NCI-H82 treated with DMSO at 0.1 percent for 48 hours (cell line): ENCODE results near the gene ETS2.

Experiments
- DNase-seq: peaks from one replicate; lab custom pipeline; 2025; ENCODE audit not compliant: unreplicated experiment; lab: John Stamatoyannopoulos, UW

ETS2 gene

DNA sequence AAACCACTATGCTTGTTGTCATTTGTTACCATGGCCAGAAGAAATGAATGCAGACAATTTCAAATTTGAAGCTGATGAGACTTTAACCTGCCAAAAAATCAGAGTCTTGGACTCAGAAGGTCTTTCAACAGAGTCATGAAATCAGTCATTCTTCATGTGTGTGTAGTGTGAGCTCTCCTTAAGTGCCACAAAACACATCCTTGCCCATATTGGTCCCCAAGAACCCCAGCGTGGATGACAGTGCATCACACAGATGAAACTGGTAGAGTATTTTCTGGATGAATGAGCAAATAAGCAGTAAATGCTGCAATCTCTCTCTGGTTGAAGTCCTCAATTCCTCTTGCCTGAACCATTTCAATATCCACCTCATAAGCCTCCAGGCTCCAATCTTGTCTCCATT lies 28.7 kb upstream of the ETS2 start:
- DNase-seq, result no peak

DNA sequence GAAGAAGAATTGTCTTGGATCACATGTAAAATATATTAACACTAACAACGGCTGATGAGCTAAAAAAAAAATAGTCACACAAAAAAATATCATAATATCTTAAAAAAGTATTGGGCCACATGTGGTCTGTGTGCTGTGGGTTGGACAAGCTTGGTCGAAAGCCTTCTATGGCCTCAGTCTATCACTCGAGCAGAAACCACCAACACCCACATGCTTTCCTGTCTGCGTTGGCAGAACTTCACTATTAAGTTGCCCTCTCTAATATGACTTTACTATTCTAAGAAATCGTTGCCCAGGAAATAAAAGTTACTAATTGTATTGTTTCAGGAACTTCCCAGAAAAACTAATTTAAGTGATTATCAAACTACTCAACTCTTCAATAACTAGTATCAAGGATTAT lies 28.2 kb upstream of the ETS2 start:
- DNase-seq, result no peak

DNA sequence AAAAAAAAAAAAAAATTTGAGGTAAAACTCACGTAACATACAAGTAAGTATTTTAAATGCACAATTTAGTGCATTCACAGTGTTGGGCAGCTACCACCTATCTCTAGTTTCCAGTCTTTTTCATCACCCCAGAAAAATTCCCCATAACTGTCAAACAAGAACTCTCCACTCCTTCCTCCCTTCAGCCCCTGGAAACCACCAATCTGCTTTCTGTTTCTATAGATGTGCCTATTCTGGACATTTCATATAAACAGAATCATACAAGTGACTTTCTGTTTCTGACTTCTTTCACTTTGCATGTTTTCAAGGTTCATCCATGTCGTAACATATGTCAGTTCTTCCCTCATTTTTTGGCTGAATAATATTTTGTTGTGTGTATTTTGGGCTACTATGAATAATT lies 24.9 kb upstream of the ETS2 start:
- no peak for DNase-seq

DNA sequence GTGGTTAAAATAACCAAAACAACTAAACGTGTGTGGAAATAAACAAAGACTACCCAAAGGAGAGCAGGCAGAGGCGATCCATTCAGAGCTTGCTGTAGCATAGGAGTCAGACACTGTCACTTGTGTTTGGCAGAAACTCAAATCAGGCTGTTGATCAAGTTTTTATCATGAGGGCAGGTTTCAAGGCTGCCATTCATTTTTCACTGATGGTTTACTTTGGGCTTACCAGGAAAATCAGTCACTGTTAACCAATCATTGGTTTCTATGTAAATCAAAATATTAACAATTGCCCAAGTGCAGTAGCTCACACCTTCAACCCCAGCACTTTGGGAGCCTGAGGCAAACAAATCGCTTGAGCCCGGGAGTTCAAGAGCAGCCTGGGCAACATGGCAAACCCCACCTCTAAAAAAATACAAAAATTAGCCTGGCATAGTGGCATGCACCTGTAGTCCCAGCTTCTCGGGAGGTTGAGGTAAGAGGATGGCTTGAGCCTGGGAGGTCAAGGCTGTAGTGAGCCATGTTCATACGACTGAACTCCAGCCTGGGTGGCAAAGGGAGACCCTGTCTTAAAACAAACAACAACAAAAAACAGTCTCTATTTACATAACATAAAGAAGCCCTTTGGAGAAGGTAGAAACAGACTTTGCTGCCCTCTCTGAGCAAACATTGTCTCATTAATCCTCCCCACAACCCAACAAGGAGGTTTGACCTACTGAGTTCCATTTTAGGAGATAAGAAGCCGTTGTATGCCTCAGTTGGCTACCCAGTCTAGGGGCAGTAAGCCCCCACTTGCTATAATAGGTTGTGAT lies 21.1 kb upstream of the ETS2 start:
- no peak for DNase-seq

DNA sequence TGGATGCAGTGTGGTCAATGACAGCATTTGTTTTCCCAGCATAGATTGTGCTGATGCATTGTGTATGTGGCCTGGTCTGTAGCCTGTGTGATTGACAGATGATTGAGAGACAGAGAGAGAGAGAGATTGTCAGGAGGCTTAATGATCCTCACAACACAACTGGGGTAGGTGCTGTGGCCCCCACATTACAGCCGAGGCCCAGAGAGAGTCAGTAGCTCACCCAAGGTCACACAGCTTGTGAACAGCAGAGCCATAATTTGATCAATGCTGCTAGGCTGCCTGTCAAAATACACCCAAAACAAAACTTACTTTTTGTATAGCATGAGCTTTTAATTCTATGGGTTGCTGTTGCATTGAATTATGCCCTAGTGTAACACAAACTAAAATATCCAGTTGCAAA lies 20.2 kb upstream of the ETS2 start:
- DNase-seq, result no peak

DNA sequence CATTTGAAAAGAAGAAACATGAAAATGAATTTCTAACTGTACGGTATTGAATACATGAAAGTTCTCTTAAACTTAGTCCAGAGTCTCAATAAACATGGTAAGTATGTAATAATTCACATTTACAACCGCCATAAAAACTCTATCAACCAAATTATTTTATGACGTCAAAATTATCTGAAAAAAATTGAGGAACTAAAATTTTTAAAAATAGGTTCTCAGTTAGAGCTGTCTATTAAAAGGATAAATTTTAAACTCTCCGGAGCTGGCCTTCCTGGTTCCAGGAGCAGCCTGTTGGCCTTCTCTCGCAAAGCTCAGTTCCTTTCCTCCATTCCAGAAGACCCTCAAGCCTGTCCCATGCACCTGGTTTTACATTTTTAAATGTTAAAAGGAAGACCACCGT lies 18.7 kb upstream of the ETS2 start:
- no peak for DNase-seq

DNA sequence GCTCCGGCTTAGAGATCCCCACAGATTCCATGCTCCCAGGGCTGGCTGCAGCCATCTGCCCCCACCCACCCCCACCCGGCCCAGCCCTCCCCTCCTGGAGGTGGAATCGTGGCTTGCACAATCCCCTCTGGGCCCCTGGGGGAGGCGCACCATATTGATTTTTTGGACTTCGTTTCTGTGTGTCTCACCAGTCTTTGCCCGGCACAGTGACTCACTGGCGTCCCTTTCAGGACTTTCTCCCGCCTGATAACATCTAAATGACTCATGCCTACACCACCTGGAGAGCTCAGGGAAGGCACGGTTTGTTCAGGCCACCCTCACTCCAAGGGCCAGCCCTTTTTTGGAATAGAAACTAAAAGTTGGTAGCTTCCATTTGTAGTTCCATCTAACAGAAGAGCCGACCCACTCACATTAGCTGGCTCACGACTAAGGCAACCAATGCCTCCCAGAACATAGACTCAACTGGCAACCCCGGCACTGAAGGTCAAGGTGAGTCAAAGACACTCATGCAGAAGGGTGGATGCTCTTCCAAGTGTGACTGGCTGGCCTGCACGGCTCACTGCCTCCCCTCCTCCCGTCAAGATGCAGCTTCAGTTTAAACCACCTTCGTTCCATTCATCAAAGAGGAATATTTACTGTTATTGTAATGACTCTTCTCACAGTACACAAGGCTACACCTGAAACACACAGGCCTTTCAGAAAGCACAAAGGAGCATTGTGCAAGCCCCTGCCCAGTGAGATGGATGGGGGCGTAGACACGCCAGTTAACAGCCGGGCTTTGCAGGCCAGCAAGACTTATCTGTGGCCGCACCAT lies 18.1 kb upstream of the ETS2 start:
- no peak for DNase-seq

DNA sequence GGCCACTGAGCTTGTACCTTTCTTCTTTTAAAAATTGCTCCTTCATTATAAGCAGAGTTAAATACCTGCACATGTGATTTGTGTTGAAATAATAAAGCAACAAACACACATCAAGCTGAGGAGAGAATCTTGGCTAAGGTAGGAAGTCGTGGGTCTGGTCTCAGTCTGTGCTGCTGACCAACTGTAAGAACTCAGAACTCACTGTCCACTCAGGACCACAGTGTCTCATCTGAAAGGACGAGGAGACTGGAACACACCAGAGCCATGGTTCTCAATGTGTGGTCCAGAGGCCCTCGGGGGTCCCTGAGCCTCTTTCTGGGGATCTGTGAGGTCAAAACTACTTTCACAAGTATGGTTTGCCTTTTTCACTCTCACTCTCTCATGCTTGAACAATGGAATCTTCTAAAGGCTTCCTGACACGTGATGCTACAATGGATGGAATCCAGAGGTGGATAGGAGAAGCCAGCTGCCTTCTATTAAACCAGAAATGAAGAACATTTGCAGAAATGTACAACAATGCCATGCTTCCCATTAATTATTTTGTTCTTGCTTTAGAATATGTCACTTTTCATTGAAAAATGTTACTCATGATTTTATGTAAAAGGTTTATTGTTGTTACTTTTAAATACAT lies 17.3 kb upstream of the ETS2 start:
- DNase-seq, result no peak

DNA sequence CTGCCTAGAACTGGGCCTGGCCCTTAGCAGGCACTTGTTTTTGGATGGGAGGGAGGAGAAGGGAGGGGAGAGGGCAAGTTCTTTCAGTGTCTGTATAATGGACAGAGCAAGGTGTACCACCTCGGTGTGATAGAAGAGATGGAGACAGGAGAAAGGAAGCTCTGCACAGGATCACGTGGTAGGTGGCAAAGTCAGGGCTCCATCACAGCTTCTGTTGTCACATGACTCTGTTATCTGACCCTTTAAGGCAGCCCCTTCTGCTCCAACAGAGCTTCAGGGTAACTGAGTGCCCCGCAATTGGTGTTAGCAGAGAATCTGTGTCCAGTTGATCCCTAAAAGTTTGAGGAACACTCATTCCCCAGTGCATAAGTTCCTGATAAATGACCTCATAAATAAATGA lies 16.5 kb upstream of the ETS2 start:
- DNase-seq, result no peak

DNA sequence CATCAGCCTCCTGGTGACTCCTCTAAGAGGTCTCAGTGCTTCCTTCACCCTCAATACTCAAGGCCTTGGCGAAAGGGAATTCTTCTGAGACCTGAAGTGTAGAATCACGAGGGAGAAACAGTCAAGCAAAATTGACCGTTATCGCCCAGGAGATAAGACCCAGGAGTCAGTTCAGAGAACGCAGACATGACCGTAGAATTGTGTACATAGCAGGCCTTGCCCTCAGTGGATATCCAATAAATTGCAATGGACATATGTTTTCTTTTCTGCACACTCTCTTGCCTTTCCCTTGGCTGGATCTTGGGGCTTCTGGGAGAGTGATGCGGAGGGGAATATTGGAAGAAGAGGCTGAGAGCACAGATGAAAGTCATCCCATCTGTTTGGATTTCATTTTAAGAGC lies 15.7 kb upstream of the ETS2 start:
- no peak for DNase-seq

DNA sequence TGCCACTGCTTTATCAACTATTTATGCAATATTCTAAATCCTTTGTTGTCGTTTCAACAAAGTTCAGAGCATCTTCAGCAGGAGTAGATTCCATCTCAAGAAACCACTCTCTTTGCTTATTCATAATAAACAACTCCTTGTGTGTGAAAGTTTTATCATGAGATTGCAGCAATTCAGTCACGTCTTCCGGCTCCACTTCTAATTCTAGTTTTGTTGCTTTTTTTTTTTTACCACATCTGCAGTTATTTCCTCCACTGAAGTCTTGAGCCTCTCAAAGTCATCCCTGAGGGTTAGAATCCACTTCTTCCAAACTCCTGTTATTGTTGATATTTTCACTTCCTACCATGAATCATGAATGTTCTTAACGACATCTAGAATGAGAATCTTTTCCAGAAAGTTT lies 14.8 kb upstream of the ETS2 start:
- no peak for DNase-seq

DNA sequence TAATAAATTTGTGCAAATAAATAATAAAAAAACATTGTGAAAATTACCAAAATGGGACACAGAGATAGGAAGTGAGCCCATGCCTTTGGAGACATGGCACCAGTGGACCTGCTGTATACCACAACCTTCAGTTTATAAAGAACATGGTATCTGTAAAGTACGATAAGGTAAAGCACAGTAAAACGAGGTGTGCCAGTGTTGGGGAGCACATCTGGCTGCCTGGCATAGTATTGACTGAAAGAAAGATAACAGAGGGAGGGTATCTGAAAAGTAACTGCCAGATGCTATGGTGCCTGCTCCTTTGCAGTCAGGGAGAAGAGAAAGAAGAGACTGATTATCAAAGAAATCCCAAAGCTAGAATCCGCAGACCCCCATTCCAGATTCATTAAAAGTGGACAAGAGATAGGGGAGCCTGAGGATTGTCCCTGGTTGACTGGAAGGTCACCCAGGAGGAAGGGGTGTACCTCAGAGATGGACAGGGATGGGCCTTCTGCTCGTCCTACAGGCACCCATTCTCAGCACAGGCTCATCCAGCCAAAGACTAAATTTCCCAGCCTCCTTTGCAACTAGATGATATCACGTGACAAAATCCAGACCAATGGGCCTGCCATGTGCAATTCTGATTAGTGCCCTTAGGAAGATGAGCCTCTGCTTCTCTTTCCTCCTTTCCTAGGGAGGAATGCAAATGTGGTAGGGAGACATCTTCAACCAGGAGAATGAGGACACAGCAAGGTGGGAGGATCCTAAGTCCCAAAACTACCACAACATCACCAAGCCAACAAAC lies 12.9 kb upstream of the ETS2 start:
- DNase-seq, result no peak

DNA sequence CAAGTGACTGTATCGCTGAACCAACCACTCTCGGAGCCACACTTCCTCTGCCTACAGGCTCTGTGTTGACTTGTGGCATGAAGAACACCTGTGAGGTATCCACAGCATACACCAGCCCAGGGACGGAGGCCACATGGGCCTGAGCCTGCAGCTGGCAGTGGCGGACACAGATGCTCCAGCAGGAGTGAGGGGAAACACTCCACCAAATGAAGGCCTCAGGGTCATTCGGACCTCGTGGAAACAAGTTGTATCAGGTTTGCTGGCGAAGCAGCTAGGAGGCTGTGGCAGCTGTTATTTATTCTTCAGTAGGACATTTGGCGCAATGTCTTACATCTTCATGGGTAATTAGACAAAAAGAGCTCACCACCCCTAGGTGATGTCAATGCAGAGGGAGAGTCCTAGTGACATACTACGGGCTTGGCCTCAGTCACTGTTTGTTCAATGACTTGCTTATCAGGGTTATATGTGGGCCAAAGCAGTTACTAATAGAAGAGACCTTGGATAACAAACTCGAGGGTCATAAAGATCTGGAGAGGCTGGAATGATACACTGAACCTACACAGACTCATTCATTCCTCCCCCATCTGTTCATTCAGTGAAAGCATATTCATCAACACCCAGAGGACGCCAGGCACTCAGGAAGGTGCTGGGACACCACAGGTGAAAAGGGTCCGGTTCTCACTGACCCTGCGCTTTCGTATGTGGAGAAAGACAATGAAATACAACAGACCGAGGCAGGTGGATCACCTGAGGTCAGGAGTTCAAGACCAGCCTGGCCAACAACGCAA lies 11.6 kb upstream of the ETS2 start:
- DNase-seq, result no peak

DNA sequence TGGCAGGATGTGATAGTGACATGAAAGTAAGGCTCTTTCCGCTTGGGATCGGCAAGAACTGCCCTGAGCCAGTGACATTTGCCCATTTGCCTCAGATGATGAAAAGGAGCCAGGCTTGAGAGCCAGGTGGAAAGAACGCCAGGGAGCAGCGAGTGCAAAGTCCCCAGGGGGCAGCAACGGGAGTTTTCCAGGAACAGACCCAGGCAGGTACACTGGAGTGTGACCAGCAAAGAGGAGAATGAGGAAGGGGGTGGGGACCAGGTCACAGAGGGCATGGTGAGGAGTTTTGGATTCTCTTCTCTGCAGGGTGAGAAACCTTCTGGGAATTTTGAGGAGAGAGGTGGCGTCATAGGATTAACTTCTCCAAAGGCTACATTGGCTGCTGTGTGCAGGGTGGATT lies 10.8 kb upstream of the ETS2 start:
- DNase-seq, result no peak

DNA sequence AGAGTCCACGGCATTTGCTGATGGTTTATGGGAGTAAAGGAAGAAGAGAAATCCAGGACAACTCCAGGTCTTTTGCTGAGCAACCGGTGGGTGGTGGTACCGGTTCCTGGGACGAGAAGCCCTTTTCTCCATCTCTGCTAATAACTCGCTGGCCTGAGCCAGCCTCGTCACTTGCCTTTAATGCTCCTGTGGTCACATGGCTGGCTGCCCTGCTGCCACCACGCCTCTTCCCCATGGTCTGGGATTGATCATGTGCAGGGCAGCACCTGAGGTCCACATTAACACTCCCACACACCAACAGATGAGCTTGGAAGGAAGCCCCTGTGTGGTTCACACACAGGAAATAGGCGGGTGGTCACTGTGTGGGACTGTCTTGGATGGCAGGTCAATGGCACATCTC lies 10.3 kb upstream of the ETS2 start:
- DNase-seq, result no peak

DNA sequence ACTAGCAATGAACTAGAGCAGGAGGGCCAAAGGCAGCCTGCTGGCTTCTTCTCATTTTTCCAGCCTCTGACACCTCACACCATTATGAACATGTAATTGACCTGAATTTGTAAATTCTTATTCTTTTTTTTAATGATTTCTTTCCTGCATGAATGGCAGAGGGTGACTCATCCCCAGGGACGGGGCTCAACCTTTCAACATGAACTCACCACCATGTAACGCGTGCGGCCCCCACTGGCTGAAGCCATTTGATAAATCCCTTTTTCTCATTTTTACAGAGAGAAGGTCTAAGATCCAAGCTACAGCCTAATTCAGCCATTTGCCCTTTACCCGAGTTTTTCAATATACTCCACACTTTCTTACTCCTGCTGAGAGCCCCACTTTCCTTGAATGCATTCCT lies 9.3 kb upstream of the ETS2 start:
- no peak for DNase-seq

DNA sequence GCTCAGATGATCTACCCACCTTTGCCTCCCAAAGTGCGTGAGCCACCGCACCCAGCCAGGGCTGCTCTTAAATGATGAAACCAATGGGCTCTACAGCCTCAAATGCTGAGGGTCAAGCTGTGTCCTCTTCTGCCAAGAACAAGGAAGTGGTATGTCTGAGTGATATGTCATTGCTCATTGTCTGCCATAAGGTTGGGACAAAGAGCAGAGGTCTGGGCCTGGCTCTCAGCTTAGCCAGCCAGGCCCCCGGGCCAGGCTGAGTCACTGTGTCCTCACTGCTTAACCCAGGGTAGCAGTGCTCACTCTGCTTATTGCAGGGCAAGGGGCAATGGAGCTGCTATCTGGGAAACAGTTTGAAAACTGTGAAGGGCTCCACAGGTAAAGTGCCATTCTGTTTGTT lies 8.3 kb upstream of the ETS2 start:
- no peak for DNase-seq

DNA sequence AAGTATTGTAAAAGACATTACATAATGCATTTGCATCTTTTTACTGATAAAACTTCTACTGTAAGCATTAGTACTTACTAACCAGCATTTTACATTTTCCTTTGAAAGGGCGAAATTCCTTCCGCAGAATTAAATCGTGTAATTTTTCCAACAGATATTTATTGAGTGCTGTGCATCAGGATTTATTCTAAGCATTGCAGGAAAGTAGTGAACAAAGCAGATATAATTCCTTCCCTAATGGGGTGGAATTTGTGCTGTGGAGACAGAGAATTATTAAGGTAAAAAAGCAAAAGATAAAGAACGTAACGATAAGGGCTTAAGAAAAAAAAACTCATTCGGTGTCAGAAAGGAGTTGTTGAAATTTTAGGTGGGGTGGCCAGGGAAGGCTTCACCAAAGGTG lies 7.6 kb upstream of the ETS2 start:
- no peak for DNase-seq

DNA sequence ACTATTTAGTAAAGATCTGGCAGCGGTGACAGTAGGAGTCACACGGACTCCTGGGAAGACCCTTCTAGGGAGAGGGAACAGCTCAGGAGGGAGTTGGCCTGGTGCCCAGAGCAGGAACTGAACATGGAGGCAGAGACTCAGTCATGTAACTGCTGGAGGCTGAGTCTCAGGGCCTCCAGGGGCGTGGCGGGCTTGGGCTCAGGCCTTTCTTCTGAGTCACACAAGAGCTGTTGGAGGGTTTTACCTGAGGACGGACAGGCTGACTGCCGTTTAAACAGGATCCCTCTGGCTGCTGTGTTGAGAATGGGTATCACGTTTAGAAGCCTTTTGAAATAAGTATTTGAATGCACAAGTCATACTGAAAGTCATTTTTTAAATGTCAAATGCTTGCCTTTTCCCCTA lies 7.2 kb upstream of the ETS2 start:
- no peak for DNase-seq

DNA sequence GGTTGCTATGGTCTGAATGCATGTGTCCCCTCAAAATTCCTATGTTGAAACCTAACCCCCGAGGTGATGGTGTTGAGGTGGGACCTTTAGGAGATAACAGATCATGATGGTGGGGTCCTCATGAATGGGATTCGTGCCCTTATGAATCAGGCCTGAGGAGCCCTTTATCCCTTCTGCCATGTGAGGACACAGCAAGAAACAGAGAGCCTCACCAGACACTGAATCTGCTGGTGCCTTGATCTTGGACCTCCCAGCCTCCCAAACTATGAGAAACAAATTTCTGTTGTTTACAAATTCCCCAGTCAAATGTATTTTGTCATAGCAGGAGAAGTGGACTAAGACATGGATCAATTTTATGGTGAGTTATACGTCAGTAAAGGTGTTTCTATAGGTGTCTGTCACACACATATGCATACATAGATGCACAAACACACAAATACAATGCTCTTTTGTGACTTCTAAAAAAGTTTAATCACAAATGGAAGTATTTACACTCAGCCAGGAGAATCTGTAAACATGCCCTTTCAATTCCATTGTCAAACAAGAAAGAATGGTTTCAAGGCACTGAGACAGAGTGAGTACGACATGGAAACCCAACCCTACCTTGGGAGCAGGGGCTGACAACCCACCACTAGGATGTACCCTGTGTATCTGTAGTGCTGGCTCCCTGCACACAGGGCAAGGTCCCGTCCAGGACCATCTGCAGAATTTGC lies 5.5 kb upstream of the ETS2 start:
- no peak for DNase-seq
